ENCODE measurements around the gene TULP4.
"Not testable (repeated sequence)": the region's sequence is repeated elsewhere in the genome, so short reads cannot be mapped to it uniquely, and the experiment has no call there.

Gene TULP4

DNA sequence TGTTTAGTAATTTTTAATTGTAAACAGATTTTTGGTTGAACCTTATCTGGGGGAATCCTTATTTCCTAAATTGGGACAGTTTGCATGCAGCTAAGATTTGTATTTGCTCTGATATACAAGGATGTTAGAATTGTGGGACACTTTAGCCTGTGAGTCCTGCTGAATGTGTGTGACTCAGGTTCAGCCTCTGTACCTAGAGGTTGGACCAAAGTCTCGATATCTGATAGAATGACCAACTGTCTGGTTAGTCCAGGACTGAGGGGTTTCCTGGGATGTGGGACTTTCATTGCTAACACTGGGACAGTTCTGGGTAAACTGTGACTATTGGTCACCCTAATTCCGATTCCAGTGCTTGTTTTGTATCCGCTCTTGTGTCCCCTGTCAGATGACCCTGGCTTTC, 20.2 kb upstream of the TULP4 start:
- in situ Hi-C loops (cut with MboI; ENCODE audit: low pct_unique_long_range_greater_than_20kb, low sequenced_read_pairs) = no loop called here

DNA sequence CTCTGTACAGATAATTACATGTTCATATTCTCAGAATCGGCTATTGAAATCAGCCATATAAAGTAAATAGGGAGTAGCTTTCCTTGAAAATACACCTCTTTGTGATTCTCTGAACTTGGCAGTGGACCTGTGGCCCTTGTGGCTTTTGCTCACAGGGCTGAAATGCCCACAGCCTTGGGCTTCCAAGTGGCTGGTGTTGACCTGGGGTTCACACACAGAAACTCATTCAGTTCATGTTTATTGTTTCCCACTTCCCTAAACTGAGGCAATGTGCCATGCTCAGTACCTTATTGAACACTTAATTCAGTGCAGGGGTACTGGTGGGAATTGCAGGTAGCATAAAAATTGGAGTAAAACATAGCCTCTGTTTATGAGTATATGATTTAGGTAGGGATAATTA, 19.1 kb upstream of the TULP4 start:
- in situ Hi-C loops (cut with MboI; ENCODE audit: low pct_unique_long_range_greater_than_20kb, low sequenced_read_pairs) = no loop called here

More for the DNA sequence above, 20.2 kb upstream of the TULP4 start:
- DNase-seq = no peak

DNA sequence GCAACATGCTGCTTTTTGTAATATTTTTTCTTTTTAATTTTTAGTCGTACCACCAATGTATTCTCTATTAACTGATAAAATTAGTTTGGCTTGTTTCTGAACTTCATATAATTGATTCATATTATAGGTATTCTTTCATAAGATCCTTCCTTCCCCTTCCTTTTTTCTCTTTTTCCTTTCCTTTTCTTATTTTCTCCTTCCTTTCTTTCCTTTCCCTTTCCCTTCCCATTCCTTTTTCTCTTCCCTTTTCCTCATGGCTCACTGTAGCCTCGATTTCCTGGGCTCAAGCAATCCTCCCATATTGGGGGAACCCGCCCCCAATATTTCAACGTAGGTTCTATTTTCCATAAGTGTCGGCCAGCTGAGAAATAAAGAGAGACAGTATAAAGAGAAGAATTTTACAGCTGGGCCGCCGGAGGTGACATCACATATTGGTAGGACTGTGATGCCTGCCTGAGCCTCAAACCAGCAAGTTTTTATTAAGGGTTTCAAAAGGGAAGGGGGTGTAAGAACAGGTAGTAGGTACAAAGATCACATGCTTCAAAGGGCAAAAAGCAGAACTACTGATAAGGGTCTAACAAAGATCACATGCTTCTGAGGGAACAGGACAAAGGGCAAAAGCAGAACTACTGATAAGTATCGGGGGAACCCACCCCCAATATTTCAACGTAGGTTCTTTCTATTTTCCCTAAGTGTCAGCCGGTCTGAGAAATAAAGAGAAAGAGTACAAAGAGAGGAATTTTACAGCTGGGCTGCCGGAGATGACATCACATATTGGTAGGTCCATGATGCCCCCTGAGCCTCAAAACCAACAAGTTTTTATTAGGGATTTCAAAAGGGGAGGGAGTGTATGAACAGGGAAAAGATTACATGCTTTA, 16.1 kb upstream of the TULP4 start:
- DNase-seq; in situ Hi-C loops (cut with MboI; ENCODE audit: low pct_unique_long_range_greater_than_20kb, low sequenced_read_pairs): not testable (repeated sequence)

More for the DNA sequence above, 19.1 kb upstream of the TULP4 start:
- DNase-seq = no peak

DNA sequence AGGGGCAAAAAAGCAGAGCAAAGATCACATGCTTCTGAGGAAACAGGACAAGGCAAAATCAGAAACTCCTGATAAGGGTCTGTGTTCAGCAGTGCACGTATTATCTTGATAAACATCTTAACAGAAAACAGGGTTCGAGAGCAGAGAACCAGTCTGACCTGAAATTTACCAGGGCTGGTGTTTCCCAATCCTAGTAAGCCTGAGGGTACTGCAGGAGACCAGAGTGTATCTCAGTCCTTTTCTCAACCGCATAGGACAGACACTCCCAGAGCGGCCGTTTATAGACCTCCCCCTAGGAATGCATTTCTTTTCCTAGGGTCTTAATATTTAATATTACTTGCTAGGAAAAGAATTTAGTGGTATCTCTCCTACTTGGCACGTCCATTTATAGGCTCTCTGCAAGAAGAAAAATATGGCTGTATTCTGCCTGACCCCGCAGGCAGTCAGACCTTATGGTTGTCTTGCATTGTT, 15.4 kb upstream of the TULP4 start:
- DNase-seq; in situ Hi-C loops (cut with MboI; ENCODE audit: low pct_unique_long_range_greater_than_20kb, low sequenced_read_pairs): not testable (repeated sequence)

DNA sequence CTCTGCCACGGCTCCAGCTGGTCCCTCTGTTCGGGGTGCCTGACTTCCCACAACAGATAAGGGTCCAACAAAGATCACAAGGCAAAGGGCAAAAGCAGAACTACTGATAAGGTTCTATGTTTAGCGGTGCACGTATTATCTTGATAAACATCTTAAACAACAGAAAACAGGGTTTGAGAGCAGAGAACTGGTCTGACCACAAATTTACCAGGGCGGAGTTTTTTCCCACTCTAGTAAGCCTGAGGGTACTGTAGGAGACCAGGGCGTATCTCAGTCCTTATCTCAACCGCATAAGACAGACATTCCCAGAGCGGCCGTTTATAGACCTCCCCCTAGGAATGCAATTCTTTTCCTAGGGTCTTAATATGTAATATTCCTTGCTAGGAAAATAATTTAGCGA, 14.6 kb upstream of the TULP4 start:
- in situ Hi-C loops (cut with MboI; ENCODE audit: low pct_unique_long_range_greater_than_20kb, low sequenced_read_pairs) = not testable (repeated sequence)
- peak; percentile 26 for DNase-seq

DNA sequence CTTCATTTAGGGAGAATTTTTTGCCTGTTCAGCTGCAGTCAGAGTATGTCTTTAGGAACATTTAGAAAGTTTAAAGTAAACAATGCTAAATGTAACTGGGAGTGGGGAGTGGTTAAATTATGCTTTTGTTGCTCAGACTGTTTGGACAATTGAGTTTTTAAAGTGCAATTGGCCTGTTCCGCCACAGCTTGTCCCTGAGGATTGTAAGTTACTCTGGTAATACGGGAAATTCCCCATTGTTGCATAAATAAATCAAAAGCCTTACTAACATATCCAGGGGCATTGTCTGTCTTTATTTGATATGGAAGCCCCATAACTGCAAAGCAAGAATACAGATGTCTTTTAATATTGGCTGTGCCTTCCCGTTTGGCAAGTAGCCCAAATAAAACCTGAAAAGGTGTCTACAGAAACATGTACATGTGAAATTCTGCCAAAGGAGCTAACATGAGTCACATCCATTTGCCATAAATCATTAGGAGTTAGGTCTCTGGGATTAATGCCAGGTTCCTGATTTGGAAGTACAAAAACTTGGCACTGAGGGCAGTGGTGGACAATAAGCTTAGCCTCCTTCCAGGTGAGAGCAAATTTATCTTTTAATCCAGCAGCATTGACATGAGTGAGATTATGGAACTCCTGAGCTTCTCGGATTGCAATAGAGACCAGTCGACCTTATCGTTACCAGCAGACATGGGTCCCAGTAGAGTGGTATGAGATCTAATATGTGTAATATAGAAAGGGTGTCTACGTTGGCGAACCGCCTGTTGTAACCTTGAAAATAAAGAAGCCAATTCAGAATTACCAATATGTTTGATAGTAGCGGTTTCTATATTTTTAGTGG, 11.7 kb upstream of the TULP4 start:
- DNase-seq; in situ Hi-C loops (cut with MboI; ENCODE audit: low pct_unique_long_range_greater_than_20kb, low sequenced_read_pairs): not testable (repeated sequence)

DNA sequence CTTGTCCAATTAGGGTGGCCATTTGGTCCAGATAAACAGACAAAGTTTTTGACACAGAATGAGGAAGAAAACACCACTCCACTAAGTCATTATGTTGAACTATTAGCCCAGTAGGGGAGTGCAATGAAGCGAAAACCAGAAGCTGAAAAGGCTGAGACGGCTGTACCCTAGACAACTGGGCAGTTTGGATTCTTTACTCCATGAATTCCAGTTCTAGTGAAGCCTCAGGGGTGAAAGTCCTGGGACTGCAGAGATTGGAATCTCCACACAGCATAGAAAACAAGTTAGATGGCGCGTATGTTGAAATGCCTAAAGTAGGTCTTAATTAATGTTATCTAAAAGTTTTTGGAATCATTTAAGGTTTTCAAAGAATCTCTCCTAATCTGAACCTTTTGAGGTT, 10.7 kb upstream of the TULP4 start:
- in situ Hi-C loops (cut with MboI; ENCODE audit: low pct_unique_long_range_greater_than_20kb, low sequenced_read_pairs); DNase-seq: not testable (repeated sequence)

DNA sequence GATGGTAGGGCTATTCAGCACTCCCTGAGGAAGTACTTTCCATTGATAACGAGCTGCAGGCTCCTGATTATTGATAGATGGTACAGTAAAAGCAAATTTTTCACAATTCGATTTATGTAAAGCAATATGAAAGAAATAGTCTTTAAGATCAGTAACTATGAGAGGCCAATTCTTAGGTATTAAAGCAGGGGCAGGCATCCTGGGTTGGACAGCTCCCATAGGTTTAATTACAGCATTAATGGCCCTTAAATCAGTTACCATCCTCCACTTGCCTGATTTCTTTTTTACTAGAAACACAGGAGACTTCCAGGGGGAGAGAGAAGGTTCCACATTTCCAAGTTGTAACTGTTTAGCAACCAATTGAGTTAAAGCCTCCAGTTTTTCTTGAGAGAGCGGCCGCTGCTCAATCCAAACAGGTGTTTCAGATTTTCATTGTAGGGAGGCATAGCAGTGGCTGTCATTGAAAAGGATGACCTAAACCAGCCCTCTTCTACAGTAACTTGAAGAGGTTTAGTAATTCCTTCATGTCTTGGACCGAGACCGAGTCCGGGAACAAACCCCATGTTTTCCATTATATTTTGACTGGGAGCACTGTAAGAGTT, 10.0 kb upstream of the TULP4 start:
- in situ Hi-C loops (cut with MboI; ENCODE audit: low pct_unique_long_range_greater_than_20kb, low sequenced_read_pairs); DNase-seq: not testable (repeated sequence)

DNA sequence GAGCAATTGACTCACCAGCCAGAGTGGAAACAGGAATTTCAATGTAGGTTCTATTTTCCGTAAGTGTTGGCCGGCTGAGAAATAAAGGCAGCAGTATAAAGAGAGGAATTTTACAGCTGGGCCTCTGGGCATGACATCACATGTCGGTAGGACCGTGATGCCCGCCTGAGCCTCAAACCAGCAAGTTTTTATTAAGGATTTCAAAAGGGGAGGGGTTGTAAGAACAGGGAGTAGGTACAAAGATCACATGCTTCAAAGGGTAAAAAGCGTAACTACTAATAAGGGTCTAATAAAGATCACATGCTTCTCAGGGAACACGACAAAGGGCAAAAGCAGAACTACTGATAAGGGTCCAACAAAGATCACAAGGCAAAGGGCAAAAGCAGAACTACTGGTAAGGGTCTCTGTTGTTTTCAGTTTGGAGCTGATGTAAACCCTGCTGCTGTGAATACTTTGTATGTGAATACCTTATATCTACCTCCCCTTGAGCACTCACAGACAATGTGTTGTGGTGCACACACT, 9.0 kb upstream of the TULP4 start:
- no peak for DNase-seq
- in situ Hi-C loops (cut with MboI; ENCODE audit: low pct_unique_long_range_greater_than_20kb, low sequenced_read_pairs) = no loop called here

DNA sequence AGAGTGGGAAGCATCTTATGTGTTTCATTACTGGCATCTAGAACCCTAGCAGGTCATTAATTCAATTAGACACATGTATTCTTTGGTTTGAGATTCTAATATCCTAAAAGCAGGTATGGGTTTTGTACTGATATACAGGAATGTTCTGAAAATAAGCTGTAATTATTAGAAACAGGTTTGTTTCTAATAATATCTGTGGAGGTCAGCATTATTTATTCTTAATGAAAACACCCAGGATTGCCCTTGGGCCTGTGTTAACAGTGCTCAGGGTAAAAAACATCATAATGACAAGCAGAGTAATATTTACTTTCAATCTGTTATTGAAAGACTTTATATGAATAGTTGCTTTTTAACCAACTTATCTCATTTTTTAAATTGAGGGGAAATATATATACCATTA, 8.0 kb upstream of the TULP4 start:
- in situ Hi-C loops (cut with MboI; ENCODE audit: low pct_unique_long_range_greater_than_20kb, low sequenced_read_pairs) = no loop called here

DNA sequence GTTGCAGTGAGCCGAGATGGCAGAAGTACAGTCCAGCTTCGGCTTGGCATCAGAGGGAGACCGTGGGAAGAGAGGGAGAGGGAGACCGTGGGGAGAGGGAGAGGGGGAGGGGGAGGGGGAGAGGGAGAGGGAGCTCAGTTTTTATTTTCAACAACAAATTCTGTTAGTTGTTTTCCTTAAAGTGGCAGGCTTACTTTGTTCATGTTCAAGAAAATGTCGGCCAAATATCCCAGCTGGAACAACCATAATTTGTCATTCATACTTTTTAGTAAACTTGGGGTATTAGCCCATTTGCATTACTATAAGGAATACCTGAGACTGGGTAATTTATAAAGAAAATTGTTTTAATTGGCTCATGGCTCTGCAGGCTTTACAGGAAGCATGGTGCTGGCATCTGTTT, 2.5 kb upstream of the TULP4 start:
- no peak for DNase-seq
- in situ Hi-C loops (cut with MboI; ENCODE audit: low pct_unique_long_range_greater_than_20kb, low sequenced_read_pairs) = no loop called here

More for the DNA sequence above, 8.0 kb upstream of the TULP4 start:
- DNase-seq = no peak

DNA sequence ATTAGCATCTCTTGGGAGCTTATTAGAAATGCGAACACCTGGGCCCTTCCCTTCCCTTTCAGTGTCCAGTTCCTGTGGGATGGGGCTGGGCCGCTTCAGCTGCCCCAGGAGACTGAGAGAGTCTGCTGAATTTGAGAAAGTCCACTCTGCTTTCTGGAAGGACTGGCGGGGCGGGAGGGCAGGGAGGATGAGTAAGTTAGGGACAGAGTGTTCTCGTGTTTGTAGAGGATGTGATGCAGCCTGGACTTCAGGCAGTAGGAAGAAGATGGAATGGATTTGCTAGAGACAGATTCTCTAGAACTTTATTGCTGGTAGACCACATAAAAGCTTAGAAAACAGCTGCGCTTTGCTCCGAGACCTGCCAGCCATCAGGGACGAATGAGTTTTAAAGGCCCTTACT, 1.1 kb upstream of the TULP4 start:
- in situ Hi-C loops (cut with MboI; ENCODE audit: low pct_unique_long_range_greater_than_20kb, low sequenced_read_pairs) = no loop called here
- no peak for DNase-seq

DNA sequence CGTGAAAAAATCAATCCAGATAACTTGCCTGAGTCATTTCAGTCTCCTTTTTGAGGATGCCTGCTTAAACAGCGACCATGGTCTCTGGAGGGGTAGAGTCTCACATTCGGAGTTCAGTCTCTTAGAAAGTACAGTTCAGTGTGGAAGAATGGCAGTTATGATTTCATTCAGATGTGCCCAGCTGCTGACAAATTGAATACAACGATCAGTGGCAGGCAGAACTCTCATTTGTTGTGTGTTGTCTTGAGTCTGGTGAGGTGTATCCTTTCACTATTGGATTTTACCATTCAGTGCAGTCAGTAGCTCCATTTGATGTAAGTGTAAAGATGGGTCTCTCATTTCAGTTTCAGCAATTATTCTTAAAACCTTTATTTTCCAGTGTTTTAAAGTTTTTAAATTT, 639 bp upstream of the TULP4 start:
- DNase-seq = no peak
- in situ Hi-C loops (cut with MboI; ENCODE audit: low pct_unique_long_range_greater_than_20kb, low sequenced_read_pairs) = no loop called here

DNA sequence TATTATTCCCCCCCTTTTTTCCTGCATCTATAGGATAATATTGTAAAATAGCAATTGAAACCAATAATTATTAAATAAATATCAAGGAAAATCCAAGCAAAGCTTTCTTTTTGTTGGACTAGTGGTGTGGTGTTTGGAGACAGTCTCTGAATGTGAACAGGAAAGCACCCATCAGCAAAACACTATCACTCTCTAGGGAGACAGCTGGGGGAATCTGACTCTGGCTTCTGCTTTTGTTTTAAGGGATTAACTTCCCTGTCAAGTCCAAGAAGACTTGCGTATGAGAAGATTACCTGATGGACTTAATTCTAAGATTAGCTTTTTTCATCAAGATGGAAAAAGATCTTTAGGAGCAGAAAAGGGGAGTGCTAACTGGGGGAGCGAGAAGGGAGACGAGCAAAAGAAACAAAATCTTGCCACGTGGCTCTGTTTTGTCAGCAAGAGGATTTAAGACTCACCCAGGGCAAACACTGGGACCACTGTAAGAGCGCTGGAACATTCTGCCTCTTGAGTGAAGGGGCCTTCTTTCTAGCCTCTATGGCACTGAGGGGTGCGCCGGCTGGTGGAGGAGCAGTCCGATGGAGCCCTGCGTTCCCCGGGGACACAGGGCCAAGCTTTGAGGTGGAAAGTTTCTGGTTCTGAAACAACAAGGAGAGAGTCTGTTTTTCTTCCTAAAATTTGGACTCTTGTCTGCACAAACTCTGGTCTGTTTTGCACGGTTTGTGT, 570 bp downstream of the TULP4 start:
- in situ Hi-C loops (cut with MboI; ENCODE audit: low pct_unique_long_range_greater_than_20kb, low sequenced_read_pairs) = no loop called here

DNA sequence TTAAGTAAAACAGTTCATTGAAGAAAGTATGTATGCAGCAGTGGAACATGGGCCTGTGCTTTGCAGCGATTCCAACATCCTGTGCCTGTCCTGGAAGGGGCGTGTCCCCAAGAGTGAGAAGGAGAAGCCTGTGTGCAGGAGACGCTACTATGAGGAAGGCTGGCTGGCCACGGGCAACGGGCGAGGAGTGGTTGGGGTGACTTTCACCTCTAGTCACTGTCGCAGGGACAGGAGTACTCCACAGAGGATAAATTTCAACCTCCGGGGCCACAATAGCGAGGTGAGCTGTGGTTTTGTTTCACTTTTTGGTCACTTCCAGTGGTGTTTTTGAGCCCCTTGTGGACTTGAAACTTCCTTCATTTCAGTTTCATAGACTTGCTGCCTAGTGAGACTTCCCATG, 1.7 kb downstream of the TULP4 start:
- in situ Hi-C loops (cut with MboI; ENCODE audit: low pct_unique_long_range_greater_than_20kb, low sequenced_read_pairs) = no loop called here
- no peak for DNase-seq

More for the DNA sequence above, 570 bp downstream of the TULP4 start:
- no peak for DNase-seq

DNA sequence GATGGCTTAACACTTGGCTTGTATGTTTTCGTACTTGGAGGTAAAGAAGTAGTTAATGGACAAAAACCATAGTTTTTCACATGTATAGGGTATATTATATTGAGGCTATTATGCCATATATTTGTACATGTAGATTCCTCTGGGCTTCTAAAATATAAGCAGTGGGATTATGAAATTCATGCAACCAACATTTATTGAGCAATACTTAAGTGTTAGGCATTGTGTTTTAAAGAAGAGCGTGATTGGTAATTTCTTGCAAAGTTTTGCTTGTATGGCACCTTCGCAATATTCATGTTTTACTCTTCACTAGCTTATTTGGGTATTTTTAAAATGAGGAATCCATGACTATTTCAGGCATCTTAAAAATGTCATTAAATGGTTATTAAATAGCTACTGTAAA, 2.5 kb downstream of the TULP4 start:
- DNase-seq = no peak
- in situ Hi-C loops (cut with MboI; ENCODE audit: low pct_unique_long_range_greater_than_20kb, low sequenced_read_pairs) = no loop called here

DNA sequence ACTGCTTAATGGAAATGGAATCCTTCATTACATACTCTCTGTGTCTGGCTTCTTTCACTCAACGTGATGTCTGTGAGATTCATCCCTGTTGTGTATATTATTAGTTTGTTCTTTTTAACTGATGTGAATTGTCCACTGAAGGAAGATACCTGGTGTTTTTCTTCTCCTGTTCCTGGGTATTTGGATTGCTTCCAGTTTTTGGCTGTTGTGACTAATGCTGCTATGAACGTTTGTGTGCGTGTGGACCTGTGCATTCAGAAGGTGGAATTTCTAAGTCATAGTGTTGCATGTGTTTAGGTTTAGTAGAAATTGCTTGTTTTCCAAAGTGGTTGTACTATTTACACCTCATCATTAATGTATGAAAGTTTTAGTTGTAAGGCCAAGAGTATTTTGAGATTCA, 3.8 kb downstream of the TULP4 start:
- DNase-seq = no peak
- in situ Hi-C loops (cut with MboI; ENCODE audit: low pct_unique_long_range_greater_than_20kb, low sequenced_read_pairs) = no loop called here

DNA sequence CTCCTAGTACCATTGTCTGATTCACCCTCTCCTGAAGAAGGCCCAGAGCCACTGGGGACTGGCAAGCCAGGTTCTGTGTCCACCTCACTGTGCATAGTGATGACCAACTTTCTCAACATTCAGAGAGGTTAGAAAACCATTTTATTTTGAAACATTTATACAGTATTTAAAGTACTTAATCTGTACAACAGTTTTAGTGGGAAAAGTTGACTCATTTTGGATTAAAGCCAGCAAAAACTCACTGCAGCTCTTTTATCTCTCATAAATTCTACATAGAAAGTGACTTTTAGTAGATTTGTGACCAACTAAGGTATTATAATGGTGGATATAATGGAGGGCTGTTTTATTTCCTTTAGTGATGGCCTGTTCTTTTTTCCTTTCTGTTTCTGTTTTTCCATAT, 9.7 kb downstream of the TULP4 start:
- DNase-seq = no peak
- in situ Hi-C loops (cut with MboI; ENCODE audit: low pct_unique_long_range_greater_than_20kb, low sequenced_read_pairs) = no loop called here

DNA sequence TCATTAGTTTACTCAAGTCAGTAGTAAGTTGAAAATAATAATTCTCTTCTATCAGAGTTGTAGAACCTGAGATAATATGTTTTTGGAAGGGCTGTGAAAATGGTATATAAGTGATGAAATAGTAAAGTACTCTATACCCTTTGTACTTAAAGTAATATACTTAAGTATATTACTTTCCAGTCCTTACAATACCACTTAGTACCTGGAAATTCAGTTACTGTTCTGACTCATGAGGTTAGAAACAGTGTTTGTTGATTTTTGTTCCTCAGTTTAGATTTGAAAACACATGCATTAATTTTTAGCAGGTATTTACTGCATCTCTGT, 10.1 kb downstream of the TULP4 start:
- DNase-seq = no peak
- in situ Hi-C loops (cut with MboI; ENCODE audit: low pct_unique_long_range_greater_than_20kb, low sequenced_read_pairs) = no loop called here

All from KBM-7 (cell line).